Raji (cell line): ENCODE data around the gene PRDM15.

Experiments
- POLR2A ChIP-seq: IDR thresholded peaks from 2 replicates; pipeline ENCODE4 v1.6.1; 2011; ENCODE audit warnings: low read depth, low read length, control low read depth; ENCODE audit not compliant: insufficient read depth

The PRDM15 gene

GRCh38 chr21:41808094-41808493, 71.0 kb downstream of the PRDM15 start:
- TF ChIP-seq POLR2A: no peak

GRCh38 chr21:41806773-41807172, 72.4 kb downstream of the PRDM15 start:
- no peak for TF ChIP-seq POLR2A

- no peak for TF ChIP-seq POLR2A
These were observed 73.5 kb downstream of the PRDM15 start for GRCh38 chr21:41805643-41806042.

- TF ChIP-seq POLR2A: no peak
These were observed 74.1 kb downstream of the PRDM15 start for GRCh38 chr21:41805038-41805437.

GRCh38 chr21:41804381-41804780, 74.8 kb downstream of the PRDM15 start:
- no peak for TF ChIP-seq POLR2A

- TF ChIP-seq POLR2A: no peak
These were observed 75.8 kb downstream of the PRDM15 start for GRCh38 chr21:41803316-41803715.

- no peak for TF ChIP-seq POLR2A
These were observed 76.5 kb downstream of the PRDM15 start for GRCh38 chr21:41802684-41803083.

- no peak for TF ChIP-seq POLR2A
These were observed 77.0 kb downstream of the PRDM15 start for GRCh38 chr21:41802198-41802584.

GRCh38 chr21:41801321-41802197, 77.6 kb downstream of the PRDM15 start:
- no peak for TF ChIP-seq POLR2A

GRCh38 chr21:41800425-41801320, 78.5 kb downstream of the PRDM15 start:
- no peak for TF ChIP-seq POLR2A

- no peak for TF ChIP-seq POLR2A
These were observed 79.4 kb downstream of the PRDM15 start for GRCh38 chr21:41799763-41800162.

GRCh38 chr21:41798326-41798725, 80.8 kb downstream of the PRDM15 start:
- TF ChIP-seq POLR2A: no peak

- TF ChIP-seq POLR2A: no peak
These were observed 82.6 kb downstream of the PRDM15 start for GRCh38 chr21:41796476-41797080.

- no peak for TF ChIP-seq POLR2A
These were observed 83.4 kb downstream of the PRDM15 start for GRCh38 chr21:41795726-41796125.

- TF ChIP-seq POLR2A: no peak
These were observed 84.5 kb downstream of the PRDM15 start for GRCh38 chr21:41794600-41794999.
